ENCODE measurements around the gene HBG1.

- TF ChIP-seq CTCF (IDR thresholded peaks at IDR 0.05), result no peak
- TF ChIP-seq POLR2A (IDR thresholded peaks at IDR 0.05), result no peak
These were observed 6.5 kb downstream of the HBG1 start for GRCh38 chr11:5242933-5243815.

Data from esophagus squamous epithelium (tissue), 4 donors.